GM04504 (cell line): ENCODE measurements around the gene WDR72.
"Not testable (repeated sequence)": the region's sequence is repeated elsewhere in the genome, so short reads cannot be mapped to it uniquely, and the experiment has no call there.

Experiments used
- DNase-seq: peaks from one replicate; pipeline ENCODE4 v3.0.0-alpha.2; 2012; ENCODE audit warnings: low read depth

Gene WDR72

DNA sequence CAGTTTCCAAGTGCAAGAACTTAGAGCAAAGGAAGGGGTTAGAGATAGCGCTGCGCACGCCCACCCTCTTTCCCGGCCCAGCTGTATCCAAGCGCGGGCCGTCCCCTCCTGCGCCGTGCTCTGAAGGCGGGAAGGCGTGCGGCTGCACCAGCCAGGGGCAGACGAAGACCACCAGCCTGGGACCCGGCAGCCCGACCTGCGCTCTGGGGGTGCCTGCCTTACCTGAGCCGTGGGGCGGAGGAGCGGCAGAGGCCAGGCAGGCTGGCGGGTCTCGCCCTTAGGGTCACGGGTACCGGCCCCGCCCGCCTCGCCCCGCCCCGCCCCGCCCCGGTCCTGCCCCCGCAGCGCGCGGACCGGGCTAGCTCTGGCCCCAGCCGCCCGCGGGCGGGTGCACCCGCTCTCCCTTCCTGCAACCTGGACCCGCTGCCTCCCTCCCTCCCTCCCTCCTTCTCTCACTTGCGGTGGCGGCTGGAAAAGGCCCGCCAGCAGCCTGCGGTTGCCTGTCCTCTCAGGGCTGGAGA is at the start of gene WDR72:
Gene WDR72 (minus strand): TSS at position 253 of the 521 bp plus-strand sequence. CDS start 26,514 bp downstream, outside the sequence.
- DNase-seq: no peak

DNA sequence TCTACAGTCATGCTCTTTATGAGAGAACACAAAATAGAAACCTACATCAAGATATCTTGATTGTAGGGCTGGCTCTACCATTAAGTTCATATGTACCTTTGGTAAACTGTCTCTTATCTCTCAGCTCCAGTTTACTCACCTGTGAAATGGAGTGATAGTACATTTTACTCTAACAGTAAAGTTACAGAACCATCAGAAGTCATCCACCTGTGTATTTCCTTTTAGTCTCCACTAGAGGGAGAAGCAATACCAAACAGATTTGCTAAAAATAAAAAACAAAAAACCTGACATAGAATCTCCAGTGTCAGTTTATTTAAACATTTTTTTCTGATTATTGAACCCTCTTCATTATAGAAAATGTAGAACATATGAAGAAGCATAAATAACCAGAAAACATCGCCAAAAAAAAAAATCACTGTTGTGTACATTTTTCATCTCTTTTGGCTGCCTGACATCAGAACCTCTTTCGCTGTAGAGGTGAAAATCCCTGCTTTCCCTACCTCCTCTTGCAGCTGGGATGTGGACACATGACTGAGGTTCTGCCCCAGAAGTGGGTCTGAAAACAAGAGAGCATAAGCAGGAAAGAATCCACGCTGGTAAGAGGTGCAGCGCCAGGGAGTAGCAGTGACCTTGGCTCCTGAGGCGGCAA is 48.7 kb upstream of the WDR72 start:
- no peak for DNase-seq

DNA sequence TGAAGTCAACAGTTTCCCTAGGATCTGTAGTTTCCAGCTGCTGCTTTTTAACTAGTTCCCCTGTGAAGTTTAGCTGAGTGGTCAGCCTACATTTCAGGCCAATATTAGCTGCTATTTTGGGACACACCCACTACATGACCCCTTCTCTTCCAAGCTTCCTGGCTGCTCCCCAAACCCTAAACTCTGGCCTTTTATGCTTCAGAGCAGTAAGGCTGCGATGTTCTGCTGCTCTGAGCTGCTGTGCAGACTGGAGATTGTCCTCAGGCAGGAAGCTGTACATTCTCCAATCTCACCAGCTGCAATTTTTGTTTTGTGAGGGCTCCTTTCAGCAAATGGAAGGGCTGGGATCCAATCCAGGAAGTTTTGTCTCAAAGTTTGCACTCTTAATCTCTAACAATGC is 48.0 kb upstream of the WDR72 start:
- no peak for DNase-seq

DNA sequence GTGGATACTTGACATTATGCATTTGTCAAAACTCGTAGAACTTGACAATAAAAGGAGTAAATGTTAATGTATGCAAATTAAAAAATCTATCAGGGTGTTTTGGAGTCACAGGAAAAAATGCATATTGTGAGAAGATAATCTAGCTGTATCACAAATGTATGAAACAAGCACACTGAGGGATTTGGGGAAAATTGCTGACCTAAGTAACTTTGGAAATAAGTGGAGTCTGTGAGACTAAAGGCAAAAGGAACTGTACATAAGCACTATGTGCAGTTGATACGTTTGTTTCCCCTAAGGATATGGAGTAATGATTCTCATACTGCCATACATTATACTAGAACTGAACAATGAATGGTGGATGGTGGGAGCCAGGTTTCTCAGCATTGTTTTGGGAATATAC is 43.2 kb upstream of the WDR72 start:
- no peak for DNase-seq

DNA sequence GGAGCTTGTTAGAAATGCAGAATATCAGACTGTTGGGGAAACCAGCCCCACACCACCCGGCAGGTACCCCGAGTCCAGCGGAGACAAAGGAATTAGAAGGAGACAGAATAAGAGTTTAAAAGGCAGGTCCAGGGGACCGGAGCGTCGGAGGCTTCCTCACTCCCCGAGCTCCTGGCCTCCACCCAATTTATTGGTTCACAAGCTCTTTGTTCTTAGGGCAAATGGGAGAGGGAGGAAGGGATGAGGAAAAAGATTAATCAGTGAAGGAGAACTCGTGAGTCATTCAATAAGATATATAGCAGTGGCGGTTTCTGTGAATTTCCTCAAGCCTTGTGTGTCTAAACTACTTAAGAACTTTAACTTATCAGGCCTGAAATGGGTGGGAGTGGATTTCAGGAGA is 32.1 kb upstream of the WDR72 start:
- no peak for DNase-seq

DNA sequence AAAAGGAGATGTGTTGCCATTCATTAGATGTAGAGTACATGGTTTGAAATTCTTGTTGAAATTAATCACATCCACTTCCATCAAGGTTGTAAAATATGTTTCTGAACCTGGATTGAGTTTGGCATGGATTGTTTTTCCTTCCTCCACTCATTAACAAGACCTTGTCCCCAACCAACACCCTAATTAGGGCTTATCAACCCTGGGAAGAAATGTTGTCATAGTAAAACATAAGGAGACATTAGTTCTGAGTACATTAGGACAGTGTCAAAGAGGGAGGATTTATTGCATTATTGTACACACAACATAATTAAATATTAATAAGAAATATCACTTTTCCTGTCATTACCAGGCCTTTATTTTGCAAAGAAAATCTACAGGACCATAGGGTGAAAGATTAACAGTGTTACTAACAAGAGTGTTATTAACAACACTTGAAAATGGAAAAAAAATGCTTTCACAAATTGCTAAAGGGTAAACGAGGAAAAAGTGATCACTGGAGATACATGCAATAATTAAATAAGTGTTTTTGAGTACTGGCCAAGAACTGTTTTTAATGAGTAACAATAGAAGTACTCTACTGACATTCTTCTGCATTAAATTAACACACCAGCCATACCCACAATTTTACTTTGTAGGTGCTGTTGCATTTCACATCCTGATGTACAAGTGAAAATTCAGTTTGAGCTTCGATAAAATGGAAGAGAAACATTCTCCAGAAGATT is 30.4 kb upstream of the WDR72 start:
- no peak for DNase-seq

DNA sequence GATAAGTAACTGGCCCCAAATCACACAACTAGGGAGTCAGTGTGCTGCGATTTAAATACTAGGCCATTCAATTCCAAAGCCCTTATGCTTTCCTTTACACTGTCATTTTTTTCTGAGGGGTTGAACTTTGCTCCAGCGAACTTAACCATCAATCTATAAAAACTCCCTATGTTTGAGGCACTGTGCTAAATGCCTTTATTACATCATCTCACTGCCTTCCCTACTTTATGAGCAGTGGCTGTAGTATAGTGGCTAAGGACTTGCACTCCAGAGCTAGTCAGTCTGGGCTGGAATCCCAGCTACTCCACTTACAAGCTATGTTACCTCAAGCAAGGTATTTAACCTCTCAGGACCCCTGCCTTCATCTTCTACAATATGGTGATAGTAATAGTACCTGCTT is 26.9 kb upstream of the WDR72 start:
- DNase-seq: no peak

DNA sequence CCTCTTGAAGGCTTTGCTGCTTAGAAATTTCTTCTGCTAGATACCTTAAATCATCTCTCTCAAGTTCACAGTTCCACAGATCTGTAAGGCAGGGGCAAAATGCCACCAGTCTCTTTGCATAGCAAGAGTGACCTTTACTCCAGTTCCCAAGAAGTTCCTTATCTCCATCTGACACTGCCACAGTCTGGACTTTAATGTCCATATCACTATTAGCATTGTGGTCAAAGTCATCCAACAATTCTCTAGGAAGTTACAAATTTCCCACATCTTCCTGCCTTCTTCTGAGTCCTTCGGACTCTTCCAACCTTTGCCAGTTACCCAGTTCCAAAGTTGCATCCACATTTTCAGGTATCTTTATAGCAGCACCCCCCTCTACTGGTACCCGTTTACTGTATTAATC is 25.8 kb upstream of the WDR72 start:
- DNase-seq: not testable (repeated sequence)

DNA sequence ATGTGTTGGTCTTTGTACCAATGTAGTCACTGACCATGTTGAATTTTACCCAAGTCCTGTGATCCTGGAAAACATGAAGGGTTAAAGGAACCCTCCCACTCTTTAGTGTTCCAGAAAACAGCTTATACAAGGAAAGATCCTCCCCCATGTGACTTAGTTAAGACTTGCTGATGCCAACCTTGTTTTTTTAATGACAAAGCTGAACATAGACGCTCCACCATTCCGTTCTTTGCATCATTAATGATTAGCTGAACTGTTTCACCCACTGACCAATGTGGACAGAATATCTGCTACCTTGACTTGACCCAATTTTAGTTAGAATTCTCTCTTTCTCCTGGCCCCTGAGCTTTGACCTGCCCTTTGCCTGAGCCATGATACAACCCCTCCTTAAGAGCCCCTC is 3.5 kb upstream of the WDR72 start:
- DNase-seq: no peak

DNA sequence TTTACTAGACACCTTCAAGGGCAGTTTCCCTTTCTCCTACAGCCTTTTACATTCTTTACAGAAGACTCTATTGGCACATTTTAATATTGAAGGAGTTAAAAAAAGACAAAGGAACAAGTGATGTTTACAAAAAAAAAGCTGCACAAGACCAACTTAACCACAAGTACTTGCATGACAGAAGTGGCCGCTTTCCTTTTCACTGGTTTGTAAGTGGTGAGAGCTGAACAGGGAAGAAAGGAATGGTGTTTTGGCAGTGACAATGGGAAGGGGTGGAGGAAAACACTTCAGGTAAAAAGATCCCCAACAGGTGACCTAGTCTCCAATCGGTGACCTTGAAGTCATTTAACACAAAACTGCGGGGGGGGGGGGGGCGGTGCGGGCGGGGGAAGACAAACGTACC is 1.1 kb downstream of the WDR72 start:
- no peak for DNase-seq

DNA sequence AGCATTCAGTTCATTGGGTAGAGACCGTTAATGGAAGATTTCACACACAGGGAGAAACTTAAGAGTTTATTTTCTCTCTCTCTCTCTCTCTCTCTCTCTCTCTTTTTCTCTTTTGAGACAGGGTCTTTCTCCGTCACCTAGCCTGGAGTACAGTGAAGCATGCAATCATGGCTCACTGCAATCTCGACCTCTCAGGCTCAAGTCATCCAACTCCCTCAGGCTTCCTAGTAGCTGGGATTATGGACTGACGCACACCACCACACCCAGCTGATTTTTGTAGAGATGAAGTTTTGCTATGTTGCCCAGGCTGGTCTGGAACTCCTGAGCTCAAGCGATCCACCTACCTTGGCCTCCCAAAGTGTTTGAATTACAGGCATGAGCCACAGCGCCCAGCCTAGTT is 1.6 kb downstream of the WDR72 start:
- DNase-seq: no peak

DNA sequence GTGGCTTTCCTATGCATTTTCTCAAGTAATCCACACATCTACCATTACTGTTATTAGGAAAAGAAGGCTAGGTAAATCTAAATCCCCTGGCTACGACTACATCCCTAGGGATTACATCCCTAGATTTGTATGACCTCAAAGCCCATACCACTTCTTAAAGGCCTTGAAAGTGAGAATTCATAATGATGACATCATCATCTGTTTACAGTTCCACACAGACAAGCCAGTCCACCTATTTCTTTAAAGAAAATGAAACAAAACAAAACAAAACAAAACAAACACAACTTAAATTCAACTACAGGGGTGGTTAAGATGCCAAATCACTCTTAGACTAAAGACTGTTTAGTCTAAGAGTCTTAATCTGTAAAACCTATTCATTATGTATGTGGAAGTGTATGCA is 5.7 kb downstream of the WDR72 start:
- no peak for DNase-seq

DNA sequence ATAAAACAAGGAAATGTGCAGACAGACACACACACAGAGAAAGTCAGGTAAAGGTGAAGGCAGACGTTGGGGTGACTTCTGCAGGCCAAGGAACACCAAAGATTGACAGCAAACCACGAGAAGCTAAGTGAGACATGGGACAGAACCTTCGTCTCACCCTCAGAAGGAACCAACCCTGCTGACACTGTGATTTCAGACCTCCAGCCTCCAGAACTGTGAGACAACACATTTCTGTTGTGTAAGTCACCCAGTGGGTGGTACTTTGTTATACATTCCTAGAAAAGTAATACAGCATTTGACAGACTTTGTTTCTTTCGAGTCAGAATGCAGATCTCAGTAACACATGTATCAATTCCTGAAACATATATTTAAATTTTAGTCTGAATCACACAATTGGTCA is 7.1 kb downstream of the WDR72 start:
- no peak for DNase-seq

DNA sequence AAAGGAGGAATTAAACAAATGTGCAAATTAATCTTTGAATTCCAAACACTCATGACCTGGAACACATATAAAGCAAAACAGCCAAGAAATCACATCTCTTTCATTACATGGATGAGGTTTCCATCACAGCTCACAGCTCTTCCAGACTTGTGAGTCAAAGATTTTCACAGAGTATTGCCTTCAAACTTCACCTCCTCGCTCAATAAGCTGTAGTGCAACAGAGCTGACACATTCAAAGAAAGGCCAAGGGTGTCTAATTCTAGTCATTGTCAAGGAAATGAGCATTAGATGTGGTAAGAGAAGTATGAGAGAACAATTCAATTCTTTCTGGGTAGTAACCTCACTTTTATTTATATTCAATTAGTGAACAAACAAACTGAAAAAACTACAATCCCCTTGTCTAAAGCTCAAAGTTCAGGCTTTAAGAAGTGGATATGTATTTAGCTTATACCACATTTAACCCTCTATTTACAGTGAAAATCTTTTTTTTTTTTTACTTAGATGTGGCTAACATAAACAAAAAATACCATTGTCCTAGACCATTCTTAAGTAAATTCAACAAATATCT is 11.9 kb downstream of the WDR72 start:
- DNase-seq: no peak

DNA sequence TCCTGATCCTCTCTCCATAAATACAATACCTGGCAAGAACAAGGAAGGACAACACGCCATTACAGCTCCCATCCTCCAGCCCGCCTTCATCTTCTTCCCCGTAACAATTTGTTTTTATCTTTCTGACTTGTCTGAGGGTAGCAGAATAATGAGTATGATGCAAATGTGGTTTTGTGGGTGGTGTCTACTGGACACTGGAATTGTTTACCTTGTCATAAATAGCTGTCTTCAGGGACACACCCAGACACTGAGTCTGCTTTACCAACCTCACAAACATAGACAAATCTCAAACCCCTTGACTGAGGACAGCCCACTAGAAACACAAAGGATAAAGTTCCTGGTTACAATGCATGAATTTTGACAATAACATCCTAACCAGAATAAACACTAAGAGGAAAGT is 13.4 kb downstream of the WDR72 start:
- no peak for DNase-seq

DNA sequence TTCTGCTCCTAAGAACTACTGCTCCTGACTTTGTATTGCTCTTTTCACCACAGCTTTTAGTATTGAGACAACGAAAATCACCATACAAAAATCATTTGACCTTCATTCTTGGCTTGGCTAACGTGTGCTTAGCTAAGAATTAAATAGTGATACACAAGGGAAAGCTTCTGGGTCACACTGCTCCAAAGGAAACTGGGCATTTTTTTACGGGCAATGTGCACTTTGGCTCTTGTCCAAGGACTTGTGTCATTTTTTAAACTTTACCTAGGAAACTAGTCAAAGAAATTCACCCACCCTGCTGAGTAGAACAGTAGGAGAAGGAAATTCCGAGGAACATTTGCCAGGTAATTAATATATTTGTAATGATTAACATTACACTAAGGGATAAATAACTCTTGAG is 19.8 kb downstream of the WDR72 start:
- no peak for DNase-seq

DNA sequence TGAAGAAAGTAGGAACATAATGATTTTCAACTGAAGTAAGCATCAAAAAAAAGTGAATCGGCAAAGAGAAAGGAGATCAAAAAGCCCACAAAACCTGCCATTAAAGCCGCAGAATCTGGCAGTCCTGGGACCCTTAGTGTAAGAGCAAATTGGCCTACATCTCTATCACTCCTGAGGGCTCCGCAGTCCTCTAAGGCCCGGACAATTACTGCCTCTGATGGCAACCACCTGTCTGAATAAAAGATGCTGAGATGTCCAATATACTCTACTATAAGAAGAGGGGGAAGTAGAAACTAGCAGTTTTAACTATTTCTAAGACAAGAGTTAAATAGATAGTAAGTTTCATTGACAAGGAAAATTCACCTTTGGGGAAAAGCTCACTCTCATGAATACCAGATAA is 20.3 kb downstream of the WDR72 start:
- DNase-seq: no peak

DNA sequence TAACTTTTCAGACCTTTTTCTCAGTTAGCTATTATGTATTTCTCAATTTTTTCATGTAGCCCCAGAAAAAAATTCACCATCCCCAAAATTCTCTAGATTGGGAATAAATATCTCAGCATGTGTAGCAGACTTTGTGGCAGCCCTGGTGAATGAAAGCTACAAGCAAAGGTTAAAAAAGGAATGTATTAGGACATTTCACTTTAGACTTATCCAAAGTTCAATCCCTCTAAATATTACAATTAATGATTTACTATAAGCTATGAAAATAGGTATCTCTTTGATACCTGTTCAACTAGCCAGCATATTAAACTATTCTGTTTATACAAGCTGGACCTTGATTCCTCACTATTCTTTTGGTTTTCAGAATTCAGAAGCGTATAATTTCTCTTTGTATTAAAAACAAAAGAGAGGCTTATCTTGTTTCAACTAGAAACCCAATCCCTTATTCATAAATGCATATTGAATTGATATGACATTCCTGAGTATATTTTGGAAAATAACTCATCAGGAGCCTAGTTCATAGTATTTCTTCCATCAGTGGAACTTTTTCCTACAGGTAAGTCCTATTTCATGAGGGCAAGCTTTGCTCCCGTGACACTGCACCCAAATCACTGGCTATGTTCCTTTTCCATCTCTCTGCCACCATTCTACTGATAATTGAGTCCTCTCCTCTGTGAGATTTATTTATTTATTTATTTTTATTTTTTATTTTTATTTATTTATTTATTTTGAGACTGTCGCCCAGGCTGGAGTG is 38.0 kb downstream of the WDR72 start:
- DNase-seq: no peak

DNA sequence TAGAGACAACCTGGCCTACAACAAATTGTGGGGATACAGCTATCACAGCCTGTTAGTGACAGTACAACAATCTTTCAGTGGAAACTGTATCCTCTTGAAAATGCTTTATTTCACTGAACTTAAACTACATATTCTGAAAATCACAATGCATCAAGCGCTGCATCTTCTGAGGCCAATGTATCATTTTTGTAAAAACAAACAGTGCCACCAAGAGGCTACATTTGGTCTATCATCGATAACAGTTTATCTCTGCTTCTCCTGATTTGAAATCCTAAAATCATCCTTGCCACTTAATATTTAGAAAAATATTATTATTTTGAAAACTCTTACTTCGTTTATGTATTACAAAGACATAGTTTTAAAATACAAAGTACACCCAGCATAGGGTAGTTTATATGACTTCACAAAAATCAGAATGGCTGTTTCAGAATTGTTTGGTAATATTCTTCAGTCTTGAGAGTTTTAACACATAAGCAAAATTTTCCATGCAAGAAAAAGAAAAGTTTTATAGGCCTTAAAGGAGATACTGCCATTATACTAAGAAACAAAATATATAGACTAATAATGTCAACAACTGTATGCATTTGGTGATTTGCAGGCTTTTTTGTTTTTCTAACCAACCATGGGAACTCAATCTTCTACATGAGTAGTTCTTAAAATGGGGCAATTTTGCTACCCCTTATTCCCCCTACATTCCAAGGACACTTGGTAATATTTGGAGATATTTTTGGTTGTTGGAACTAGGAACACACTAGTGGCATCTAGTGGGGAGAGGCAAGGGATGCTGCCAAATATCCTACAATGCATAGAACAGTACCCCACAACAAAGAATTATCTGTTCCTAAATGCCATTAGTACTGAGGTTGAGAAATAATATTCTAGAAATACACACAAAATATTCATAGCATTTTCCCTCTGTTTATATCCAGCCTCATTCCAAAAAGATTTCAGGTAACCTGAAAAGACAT is 42.3 kb downstream of the WDR72 start:
- no peak for DNase-seq

DNA sequence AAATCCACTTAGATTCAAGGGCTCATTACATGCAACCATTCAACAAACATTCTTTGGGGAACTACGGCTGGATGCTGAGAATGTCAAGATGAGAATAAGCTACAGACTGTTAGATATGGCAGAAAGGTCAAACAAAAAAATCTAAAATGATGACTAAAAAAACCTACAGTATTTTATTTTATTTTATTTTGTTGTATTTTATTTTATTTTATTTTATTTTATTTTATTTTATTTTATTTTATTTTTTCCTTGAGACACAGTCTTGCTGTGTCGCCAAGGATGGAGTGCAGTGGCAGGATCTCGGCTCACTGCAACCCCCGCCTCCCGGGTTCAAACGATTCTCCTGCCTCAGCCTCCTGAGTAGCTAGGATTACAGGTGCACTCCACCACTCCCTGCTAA is 46.2 kb downstream of the WDR72 start:
- no peak for DNase-seq

DNA sequence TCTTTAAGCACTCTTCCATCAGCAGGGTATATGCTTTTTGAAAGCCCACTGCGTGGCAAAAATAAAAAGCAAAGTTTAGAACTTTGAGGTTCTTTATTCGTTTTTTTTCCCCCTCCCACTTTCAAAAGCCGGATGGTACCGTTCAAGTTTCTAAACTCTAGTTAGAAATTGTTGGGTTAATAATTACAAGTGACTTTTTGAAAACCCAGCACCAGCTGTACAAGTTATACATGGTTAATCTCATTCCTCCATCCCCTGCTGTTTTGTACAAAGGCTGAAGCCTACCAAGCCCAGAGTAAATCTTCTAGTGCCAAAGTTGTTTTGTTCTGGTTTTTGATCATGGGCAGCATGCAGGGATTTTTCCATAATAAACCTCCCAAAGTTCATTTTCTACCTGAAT is 48.6 kb downstream of the WDR72 start:
- DNase-seq: no peak

DNA sequence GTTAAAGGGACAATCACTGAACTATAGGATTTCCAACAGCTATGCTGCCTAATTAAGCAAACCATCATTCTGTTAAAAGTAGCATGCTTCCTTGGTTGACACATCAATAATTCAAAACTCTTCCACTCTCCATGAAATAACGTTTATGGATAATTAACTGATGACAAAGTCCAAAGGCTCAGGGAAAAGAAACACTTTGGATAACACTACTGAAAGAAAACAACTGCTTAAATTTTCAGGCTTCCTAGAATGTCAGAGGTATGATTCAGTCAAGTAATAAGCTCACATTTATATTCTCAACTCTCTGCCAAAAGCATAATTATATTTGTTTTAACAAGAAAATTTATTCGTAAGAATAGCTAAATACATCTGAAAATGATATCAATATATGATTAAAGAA is 49.6 kb downstream of the WDR72 start:
- no peak for DNase-seq
